Stimulated activated CD4-positive, alpha-beta T cell treated with anti-CD3 and anti-CD28 coated beads, Interleukin-4, amount 100 ng/mL, for 48 hours (primary cell): ENCODE measurements around the gene PRIMPOL.
A peak's percentile ranks its signal among the peaks of the same experiment; 100 is the strongest.
"Not testable (repeated sequence)": the region's sequence is repeated elsewhere in the genome, so short reads cannot be mapped to it uniquely, and the experiment has no call there.

Experiments used
- DNase-seq, 2 donors: peaks; one replicate each; pipeline ENCODE4 v3.0.0-alpha.2; 2020; ENCODE audit warnings: low read depth in 2 of 2

The PRIMPOL gene, protein sequence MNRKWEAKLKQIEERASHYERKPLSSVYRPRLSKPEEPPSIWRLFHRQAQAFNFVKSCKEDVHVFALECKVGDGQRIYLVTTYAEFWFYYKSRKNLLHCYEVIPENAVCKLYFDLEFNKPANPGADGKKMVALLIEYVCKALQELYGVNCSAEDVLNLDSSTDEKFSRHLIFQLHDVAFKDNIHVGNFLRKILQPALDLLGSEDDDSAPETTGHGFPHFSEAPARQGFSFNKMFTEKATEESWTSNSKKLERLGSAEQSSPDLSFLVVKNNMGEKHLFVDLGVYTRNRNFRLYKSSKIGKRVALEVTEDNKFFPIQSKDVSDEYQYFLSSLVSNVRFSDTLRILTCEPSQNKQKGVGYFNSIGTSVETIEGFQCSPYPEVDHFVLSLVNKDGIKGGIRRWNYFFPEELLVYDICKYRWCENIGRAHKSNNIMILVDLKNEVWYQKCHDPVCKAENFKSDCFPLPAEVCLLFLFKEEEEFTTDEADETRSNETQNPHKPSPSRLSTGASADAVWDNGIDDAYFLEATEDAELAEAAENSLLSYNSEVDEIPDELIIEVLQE

DNA sequence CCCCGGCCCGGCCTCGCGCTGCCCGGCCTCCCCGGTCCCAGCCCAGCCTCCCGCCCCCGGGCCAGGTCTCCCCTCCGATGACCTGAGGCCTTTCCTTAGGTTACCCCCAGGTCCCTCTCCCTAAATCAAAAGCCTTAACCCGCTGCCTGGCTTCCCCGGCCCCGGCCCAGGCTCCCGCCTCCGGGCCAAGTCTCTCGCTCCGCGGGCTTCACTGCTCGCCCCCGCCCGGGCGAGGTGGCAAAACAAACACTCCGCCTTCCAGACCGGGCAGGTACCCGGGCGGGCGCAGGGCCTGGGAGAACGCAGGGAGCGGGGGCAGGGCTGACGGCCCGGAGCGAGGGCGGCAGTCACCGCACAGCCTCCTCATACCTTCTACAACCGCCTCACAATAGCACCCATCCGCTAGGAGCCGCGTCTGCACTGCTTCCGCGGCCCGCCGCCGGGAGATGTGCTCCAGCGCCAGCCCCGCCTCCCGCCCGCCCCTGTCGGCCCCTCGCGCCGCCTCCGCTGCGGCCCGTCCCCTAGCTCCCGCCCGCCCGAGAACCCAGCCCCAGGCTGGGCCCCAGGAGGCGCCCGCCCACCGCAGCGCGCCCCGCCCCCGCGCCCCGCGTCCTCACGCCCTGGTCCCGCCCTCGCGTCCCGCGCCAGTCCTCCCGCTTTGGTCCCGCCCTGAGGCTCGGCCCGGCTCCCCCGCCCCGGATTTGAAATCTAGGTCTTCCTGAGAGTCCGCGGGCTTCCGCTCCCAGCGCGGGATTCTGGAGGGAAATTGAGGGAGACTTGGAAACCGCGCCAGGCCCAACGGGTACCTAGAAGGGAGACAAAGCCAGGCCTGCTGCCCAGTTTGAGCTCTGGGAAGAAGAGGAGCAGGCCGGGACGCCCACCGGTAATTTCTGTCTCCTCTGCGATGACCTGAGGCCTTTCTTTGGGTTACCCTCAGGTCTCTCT lies at the start of gene PRIMPOL, which contains the start of gene CASP3:
TSS of gene PRIMPOL (plus strand) at position 713 of the 945 bp plus-strand sequence. CDS start 7,403 bp downstream, outside the sequence.
TSS of gene CASP3 (minus strand) at position 422 of the 945 bp plus-strand sequence. CDS start 10,994 bp downstream, outside the sequence.
- DNase-seq: peak; percentile 94

DNA sequence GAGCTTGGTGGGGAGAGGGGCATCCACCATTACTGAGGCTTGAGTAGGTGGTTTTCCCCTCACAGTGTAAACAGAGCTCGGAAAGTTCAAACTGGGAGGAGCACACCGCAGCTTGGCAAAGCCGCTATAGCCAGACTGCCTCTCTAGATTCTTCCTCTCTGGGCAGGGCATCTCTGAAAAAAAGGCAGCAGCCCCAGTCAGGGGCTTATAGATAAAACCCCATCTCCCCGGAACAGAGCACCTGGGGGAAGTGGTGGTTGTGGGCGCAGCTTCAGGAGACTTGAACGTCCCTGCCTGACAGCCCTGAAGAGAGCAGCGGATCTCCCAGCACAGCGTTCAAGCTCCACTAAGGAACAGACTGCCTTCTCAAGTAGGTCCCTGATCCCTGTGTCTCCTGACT lies 48.6 kb upstream of the PRIMPOL start:
- DNase-seq: not testable (repeated sequence)

DNA sequence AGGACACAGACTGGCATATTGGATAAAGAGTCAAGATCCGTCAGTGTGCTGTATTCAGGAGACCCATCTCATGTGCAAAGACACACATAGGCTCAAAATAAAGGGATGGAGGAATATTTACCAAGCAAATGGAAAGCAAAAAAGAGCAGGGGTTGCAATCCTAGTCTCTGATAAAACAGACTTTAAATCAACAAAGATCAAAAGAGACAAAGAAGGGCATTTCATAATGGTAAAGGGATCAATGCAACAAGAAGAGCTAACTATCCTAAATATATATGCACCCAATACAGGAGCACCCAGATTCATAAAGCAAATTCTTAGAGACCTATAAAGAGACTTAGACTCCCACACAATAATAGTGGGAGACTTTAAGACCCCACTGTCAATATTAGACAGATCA lies 46.7 kb upstream of the PRIMPOL start:
- not testable (repeated sequence) for DNase-seq

DNA sequence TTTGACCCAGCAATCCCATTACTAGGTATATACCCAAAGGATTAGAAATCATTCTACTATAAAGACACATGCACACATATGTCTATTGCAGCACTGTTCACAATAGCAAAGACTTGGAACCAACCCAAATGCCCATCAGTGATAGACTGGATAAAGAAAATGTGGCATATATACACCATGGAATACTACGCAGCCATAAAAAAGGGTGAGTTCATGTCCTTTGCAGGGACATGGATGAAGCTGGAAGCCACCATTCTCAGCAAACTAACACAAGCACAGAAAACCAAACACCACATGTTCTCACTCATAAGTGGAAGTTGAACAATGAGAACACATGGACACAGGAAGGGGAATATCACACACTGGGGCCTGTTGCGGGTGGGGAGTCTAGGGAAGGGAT lies 42.1 kb upstream of the PRIMPOL start:
- not testable (repeated sequence) for DNase-seq

DNA sequence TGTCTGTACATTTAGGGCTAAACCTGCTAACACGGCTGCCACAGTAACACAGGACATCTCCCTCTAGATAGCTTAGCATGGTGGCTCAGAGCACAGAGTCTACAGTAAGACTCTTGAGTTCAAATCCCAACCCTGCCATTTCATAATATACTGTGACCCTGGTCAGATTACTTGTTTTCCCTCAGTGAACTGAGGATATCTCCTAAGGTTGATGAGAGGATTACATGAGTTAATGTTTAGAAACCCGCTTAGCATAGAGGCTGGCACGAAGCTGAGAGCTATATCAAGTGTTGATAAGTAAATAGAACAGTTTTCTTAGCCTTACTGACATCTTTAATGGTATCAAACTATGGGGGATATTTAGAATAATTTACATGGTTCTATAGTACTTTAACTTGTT lies 37.5 kb upstream of the PRIMPOL start:
- DNase-seq: no peak

DNA sequence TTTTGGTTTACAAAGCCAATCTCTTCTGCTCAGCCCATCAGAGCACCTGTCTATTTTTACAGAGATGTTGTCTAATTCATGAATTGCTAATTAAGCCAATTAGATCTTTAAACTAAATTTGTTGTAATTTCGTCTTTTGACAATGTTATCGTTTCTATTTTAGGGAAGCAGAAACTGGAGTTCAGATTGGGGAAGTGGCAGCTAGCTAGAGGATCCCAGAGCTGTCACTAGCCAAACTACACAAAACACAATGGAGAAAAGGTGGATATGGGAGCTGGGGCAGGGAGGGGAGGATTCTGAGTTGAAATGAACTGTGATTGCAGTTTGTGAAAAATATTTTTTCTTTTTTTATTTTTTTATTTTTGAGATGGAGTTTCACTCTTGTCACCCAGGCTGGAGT lies 36.1 kb upstream of the PRIMPOL start:
- DNase-seq: no peak

DNA sequence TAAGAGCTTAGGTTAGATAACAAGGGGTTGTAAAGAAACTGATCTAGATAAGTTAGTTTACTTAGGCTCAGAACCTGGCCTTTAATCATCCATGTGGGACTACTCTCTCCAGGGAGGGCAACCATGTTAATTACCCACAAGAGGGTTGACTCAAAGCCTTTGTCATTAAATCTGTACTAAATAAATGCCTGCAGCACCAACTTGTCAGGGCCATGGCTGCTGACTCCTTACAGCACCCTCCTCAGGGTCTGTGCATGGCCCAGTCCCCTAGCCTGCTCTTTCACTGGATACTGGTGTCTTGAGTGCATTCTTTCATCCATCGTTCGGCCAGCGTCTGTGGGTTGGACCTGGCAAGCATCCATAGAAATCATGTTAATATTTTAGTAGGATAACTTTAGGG lies 35.0 kb upstream of the PRIMPOL start:
- DNase-seq: no peak

DNA sequence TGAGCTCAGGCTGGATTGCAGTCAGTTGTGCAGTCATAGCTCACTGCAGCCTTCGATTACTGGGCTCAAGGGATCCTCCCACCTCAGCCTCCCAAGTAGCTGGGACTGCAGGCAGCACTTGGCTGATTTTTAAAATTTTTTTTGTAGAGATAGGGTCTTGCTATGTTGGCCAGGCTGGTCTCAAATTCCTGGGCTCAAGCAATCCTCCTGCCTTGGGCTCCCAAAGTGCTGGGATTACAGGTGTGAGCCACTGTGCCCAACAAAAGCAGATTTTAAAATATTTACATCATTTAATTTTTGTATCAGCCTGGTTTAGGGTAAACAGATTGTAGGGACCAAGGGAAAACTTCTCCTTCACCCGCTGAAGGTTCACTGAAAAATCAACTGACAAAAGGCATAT lies 33.4 kb upstream of the PRIMPOL start:
- DNase-seq: not testable (repeated sequence)

DNA sequence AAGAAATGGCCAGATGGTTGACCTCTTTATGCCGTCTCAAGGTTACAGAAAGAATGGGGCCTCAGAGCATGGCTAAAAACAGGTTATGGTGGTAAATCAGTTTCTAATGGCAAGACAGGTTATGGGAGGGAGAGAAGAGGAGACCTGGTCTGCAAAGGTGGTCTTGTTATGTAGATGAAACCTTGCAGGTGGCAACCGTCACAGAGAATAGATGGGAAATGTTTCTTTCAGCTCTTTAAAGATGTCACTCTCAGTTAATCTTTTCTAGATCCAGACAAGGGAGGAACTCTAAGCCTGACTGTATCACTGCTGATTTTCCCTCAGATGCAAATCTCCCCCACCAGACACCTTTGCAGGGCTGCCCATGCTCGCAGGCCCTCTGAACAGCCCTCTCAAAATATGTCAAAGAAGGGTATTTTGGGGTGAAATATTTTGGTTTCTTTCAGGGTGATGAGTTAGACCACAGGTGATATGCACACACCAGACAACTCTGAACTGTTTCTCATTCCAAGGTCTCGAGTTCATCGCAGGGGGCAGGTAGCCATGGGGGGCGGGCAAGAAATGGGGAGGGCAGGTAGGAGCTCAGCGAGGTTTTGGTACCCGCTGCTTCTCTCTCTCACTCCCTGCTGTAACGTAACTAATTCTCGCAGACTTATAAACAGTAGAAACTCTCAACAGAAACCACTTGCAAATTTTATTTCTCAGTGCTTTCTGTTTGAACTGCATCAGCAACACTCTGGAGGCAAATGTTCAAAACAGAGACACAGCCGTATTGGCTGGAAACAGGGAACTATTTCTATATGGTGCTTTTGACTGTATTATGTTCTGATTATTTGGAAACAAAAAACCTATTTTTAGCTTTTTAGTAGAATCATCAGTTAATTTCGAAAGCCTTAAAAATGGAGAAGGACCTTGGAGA lies 32.6 kb upstream of the PRIMPOL start:
- no peak for DNase-seq

DNA sequence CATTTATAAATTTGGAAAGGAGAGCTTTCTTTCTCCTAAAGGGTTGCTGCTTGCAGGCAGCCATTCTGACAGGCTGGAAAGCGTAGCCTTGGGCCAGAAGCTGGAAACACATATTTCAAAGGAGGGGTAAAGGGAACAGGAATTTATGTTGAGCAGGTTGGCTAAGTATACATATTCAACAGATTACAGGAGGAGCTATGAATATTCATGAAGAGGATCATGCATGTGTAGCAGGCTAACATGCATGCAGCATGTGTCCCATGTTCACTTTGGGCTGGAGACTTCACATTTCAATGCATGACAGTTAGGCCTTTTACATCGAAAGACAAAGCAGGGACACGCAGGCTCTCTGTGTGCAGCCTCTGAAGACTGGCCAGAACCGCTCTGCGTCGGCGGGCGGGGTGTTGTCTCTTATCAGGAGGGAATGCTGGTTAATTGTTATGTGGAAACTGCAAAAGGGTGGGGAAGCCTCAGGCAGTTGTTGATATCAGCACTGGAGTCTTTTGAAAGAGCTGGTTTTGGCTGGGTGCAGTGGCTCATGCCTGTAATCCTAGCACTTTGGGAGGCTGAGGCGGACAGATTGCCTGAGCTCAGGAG lies 31.8 kb upstream of the PRIMPOL start:
- DNase-seq: no peak

DNA sequence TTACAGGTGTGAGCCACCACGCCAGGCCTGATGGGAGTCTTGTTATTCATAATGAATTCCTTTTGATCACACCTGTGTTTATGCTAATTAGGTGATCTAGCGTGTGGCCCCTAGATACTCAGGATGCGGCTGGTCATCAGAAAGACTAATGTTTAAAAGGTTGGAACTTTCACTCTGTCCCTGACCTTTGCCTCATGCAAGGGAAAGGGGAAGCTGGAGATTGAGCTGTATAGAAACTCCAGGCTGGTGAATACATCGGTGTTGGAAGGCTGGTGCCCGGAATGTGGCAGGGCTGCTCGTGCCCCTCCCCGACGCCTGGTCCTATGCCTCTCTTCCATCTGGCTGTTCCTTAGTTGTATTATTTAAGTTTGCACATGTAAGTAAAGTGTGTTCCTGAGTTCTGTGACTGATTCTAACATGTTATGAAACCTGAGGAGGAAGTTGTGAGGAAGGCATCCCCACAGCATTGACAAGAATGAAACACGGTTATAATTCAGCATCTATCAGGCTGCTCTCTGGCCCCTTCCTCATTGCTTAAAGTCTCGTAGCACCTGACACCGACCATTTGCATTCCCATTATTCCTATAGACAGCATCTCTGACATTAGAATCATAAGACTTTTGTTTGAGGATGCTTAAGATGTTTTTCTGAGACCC lies 29.2 kb upstream of the PRIMPOL start:
- DNase-seq: no peak

DNA sequence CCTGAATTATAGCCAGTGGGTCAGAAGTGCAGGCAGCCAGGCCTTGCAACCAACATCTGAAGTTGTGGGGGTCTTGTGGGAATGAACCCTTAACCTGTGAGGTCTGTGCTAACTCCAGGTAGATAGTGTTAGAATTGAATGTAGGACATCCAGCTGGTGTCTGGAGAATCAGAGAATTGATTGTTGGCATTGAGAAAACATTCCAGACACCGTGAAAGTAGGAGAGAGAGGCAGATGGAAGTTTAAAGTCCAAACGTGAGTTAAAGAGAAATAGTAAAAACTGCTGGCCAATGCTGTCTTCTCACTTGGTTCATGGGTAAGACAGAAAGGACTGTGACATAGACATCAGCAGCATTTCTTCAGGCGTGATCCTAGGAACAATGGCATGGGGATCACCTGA lies 28.0 kb upstream of the PRIMPOL start:
- DNase-seq: no peak

DNA sequence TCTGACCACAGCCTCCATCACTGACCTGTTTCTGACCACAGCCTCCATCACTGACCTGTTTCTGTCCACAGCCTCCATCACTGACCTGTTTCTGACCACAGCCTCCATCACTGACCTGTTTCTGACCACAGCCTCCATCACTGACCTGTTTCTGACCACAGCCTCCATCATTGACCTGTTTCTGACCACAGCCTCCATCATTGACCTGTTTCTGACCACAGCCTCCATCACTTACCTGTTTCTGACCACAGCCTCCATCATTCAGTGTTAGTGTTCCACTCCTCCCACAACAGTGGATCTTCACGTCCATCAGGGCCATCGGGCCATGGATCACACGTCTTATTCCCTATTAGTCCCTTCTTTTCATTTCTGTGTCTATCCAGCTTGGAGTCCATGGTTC lies 25.0 kb upstream of the PRIMPOL start:
- DNase-seq: not testable (repeated sequence)

DNA sequence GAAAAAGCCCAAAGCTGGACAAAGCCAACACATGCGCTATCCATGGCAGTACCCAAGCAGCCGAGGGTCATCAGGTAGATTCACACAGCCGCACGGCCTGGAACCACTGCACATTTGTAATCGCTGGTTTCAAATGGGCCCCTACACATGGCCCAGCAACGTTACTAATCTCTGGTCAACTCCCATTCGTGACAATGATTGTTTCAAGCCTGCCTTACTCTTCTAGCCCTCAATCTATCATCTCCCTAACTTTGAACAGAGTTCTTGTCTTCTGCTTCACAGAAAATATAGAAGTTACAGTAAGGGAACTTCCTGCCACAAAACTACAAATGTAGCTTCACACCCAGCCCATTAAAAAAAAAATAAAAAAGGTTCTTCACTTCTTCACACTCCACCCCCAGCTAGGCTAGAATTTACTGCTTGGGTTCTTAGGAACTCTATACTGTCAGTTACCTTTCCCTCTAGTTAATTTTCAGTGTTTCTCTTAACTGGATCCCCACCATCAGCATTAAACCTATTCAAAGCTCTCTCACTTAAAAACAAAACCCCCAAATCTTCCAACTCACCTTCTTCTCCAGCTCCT lies 24.5 kb upstream of the PRIMPOL start:
- no peak for DNase-seq

DNA sequence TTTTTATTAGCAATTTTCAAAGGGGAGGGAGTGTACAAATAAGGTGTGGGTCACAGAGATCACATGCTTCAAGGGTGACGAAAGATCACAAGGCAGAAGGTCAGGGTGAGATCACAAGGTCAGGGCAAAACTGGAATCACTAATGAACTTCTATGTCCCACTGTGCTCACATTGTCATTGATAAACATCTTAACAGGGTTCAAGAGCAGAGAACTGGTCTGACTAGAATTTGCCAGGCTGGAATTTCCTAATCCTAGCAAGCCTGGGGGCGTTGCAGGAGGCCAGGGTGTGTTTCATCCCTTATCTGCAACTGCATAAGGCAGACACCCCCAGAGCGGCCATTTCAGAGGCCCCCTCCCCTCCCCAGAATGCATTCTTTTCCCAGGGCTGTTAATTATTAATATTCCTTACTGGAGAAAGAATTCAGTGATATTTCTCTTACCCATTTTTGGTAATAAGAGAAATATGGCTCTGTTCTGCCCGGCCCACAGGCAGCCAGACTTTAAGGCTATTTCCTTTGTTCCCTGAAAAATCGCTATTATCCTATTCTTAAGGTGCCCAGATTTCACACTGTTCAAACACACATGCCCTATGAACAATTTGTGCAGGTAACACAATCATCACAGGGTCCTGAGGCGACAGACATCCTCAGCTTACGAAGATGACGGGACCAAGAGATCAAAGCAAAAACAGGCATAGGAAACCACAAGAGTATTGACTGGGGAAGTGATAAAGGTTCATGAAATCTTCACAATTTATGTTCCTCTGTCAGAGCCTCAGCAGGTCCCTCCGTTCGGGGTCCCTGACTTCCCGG lies 23.5 kb upstream of the PRIMPOL start:
- DNase-seq: not testable (repeated sequence)

DNA sequence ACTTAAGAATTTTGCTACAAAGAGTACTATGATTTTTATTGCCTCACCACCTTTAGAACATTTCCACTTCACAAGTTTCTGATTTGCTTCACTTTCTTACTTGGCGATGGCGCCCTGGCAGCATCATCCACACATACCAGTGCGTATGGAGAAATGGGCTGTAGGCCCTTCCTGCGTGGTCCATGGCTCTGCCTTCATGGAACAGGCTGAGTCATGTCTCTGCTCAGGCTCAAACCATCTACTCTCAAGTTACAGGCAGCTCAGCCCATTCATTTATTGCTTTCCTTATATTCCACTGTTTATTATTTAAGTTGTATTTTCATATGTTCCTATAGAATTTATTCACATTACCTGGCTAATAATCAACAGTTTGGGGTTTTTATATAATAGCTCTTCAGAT lies 21.4 kb upstream of the PRIMPOL start:
- DNase-seq: no peak

DNA sequence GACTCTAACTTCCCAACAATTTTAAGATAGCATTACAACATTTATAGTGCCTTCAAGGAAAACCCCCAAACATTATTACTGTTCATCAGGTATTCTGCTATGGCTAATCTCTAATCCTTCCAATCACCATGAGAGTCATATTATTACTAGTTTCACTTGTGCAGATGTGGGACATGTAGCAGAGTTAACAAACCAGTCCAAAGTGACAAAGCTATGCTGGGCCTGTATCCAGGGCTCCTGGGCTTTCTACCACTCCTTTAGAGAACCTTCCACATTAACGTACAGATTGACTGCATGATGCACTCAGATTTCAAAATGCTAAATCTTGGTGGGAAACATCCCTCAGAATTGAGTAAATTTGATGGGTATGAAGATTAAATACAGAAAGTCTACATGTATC lies 16.7 kb upstream of the PRIMPOL start:
- DNase-seq: no peak

DNA sequence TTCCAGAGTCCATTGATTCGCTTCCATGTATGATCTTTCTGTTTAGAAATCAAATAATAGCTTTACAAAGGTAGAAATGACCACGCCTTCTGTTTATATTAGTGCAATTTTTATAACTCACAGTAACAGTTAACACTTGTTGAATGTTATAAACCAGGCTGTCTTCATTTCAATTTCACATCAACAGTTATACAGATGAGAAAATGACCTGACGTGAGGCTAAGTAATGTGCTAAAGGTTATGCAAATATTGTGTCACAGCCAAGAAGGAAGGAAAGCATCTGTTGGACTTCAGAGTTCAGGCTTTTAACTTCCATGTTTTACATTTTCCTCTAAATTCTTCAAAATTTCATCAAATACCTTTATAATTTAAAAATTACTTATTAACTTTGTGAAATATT lies 14.2 kb upstream of the PRIMPOL start:
- DNase-seq: no peak

DNA sequence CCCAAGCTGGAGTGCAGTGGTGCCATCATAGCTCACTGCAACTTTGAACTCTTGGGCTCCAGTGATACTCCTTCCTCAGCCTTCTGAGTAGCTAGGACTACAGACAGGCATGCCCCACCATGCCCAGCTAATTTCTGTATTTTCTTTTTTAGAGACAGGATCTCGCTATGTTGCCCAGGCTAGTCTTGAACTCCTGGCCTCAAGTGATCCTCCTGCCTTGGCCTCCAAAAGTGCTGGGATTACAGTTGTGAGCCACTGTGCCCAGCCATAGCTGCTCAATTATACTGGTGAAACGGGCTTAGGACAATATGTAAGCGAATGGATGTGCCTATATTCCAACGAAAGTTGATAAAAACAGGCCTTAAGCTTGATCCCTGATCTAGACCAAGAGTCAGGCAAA lies 13.4 kb upstream of the PRIMPOL start:
- no peak for DNase-seq
